Ovary (tissue), 9 donors: ENCODE data around the gene HSD11B2. TPM values are rescaled to one million over a fixed set of nuclear protein-coding genes. Genes with fewer than 3 reads are reported as not detected.

Source experiments
- DNase-seq, 5 donors: peaks; one replicate each; pipeline ENCODE4 v3.0.0-alpha.2; 2019 to 2020
- H3K27ac ChIP-seq, 2 donors: fragments of 200-600 bp; one replicate each; pipeline versions ENCODE4 v1.5.1 to v1.8.0; 2019 to 2022
- H3K27me3 ChIP-seq: fragments of 200-600 bp; one replicate; pipeline ENCODE4 v1.8.0; 2022
- H3K36me3 ChIP-seq: fragments of 200-600 bp; sonication (generic); one replicate; pipeline ENCODE4 v1.5.1; 2019
- H3K4me1 ChIP-seq: one replicate; pipeline ENCODE4 v1.8.1; 2013; ENCODE audit warnings: mild to moderate bottlenecking, moderate library complexity; ENCODE audit not compliant: insufficient read depth
- H3K4me3 ChIP-seq: fragments of 200-600 bp; sonication (generic); one replicate; pipeline ENCODE4 v1.5.1; 2017
- H3K9me3 ChIP-seq, 2 donors: fragments of 200-600 bp in 1 of 2; sonication (generic) in 1 of 2; one replicate each; pipeline versions ENCODE4 v1.5.1 to v1.8.1; 2013 to 2019; ENCODE audit warnings: mild to moderate bottlenecking in 1 of 2, moderate library complexity in 1 of 2
- CTCF ChIP-seq, 3 donors: fragments of 450-650 bp in 2 of 3; fragments of 200-600 bp in 1 of 3; IDR thresholded peaks; one replicate each; pipeline versions ENCODE4 v1.5.1 to v1.8.0; 2016 to 2022; ENCODE audit warnings: antibody characterized with exemption in 3 of 3, mild to moderate bottlenecking in 1 of 3
- EP300 ChIP-seq: sonication (generic); formaldehyde crosslinking; IDR thresholded peaks from one replicate; pipeline ENCODE4 v1.6.1; 2017; ENCODE audit warnings: antibody characterized with exemption
- POLR2A ChIP-seq: fragments of 450-650 bp; IDR thresholded peaks from one replicate; pipeline ENCODE4 v1.6.1; 2017; ENCODE audit warnings: antibody characterized with exemption, mild to moderate bottlenecking, moderate library complexity
- WGBS, 3 donors: extraction: QIAGEN DNeasy Blood & Tissue Kit in 1 of 3; methylation state at CpG; one replicate each; pipeline versions ENCODE4 v1.1.5 to v1.1.7; 2013 to 2017; 5-methylcytosine and 5-hydroxymethylcytosine counted together
- intact Hi-C, 4 donors: fragments of 100-400 bp; cut with DNase I; formaldehyde crosslinking; loops; one replicate each; pipeline versions ENCODE4 v1.11.0 to v1.15.1; 2022 to 2023
- polyA plus RNA-seq, 2 donors: library from polyadenylated mRNA; stranded (reverse); fragments of 200-250 nt in 1 of 2; fragments of 350-450 nt in 1 of 2; fragmentation: Illumina TruSeq in 1 of 2; extraction: RNeasy Lipid Tissue Mini Kit (QIAGEN cat#74804) in 1 of 2; gene quantifications; one replicate each; pipeline ENCODE4 v1.2.3, GENCODE V29; 2013 to 2014
- total RNA-seq, 7 donors: library from RNA; depleted of rRNA in 2 of 7; stranded (reverse); fragments of >200 nt in 2 of 7; fragmentation: NEBNext Ultra II Directional in 3 of 7; extraction: Animal tissue kit (Norgen Biotek cat#: 25700) in 3 of 7; gene quantifications; one replicate each; pipeline versions ENCODE4 v1.1.0 to v1.2.4, GENCODE V29; 2016 to 2023
- donor health status: DM: no; HTN: no; CAD: no; lungs with moderate emphysema.
- donor health status: DM: no; HTN: no; CAD: no.
- donor health status: Bipolar disorder and iron deficiency.
- donor health status: DM: yes; HTN: yes; CAD: no.
- donor health status: DM: no; HTN: no; CAD: no.
- donor health status: DM: yes; HTN: yes; CAD: no.

HSD11B2 gene
- total and polyA plus RNA-seq, 9 donors: 1.3 to 26.3 (median 15.7) TPM

- Histone ChIP-seq H3K27ac (no peak overlapping the region), H3K4me3 (no peak overlapping the region), H3K9me3 (no peaks in the 10 kb centered on the region), H3K27me3 (no peaks in the 10 kb centered on the region), H3K36me3 (no peaks in the 10 kb centered on the region), H3K4me1 (peaks cover 8% of the 10 kb centered on the region)
- intact Hi-C loops: loop anchor here in 2 of 4 donors (5.0 to 10.0 kb wide), 3 partner anchors 113 to 433 kb away; partner anchors contain the start of genes CES3 (in 1 of the 2) and PLEKHG4 (in 1 of the 2)
- no peak for DNase-seq
- WGBS, 3 donors: 69 to 79% (median 79%) methylated on average over 22 of the region's 22 CpGs
- TF ChIP-seq EP300: no peak
- no peak for TF ChIP-seq POLR2A
- no peak for TF ChIP-seq CTCF (IDR thresholded peaks at IDR 0.05)
Measured at GRCh38 chr16:67397812-67398545, 32.9 kb upstream of the HSD11B2 start.

- H3K36me3 ChIP-seq: no peaks in the 10 kb centered on the region
- no peak overlapping the region for H3K4me3 ChIP-seq
- no peaks in the 10 kb centered on the region for H3K27me3 ChIP-seq
- intact Hi-C loops: loop anchor here in 2 of 4 donors (5.0 to 10.0 kb wide), 3 partner anchors 114 to 434 kb away; partner anchors contain the start of genes CES3 (in 1 of the 2) and PLEKHG4 (in 1 of the 2)
- DNase-seq: peak in 1 of 5 donors; percentile 34
- H3K27ac ChIP-seq: no peak overlapping the region
- TF ChIP-seq POLR2A (no peak), EP300 (no peak), CTCF (IDR thresholded peaks at IDR 0.05) (no peak)
- H3K9me3 ChIP-seq: no peaks in the 10 kb centered on the region
- WGBS, 3 donors: 87 to 91% (median 89%) methylated on average over 19 of the region's 19 CpGs
- H3K4me1 ChIP-seq: peaks cover 6% of the 10 kb centered on the region
Measured at GRCh38 chr16:67398546-67399217, 32.2 kb upstream of the HSD11B2 start.

GRCh38 chr16:67399218-67399733, 31.6 kb upstream of the HSD11B2 start:
- Histone ChIP-seq H3K4me1 (peaks cover 3% of the 10 kb centered on the region), H3K27ac (no peak overlapping the region), H3K4me3 (no peak overlapping the region), H3K27me3 (no peaks in the 10 kb centered on the region), H3K36me3 (no peaks in the 10 kb centered on the region), H3K9me3 (no peaks in the 10 kb centered on the region)
- intact Hi-C loops: loop anchor here in 2 of 4 donors (5.0 to 10.0 kb wide), 3 partner anchors 114 to 434 kb away; partner anchors contain the start of genes CES3 (in 1 of the 2) and PLEKHG4 (in 1 of the 2)
- TF ChIP-seq EP300 (no peak), CTCF (IDR thresholded peaks at IDR 0.05) (peak; percentile 48 to 72 (median 59)), POLR2A (no peak)
- peak; percentile 55 to 78 (median 69) for DNase-seq
- 12 to 27% (median 22%) methylated on average over 28 to 42 of the region's 42 CpGs for WGBS, 3 donors
